SK-N-SH treated with all-trans-retinoic acid at 6 μM for 48 hours (cell line): ENCODE data around the gene KLHL26.

Experiments used
- ARNTL ChIP-seq: fragments of 450-650 bp; formaldehyde crosslinking; IDR thresholded peaks from 2 replicates; pipeline ENCODE4 v1.5.0; 2020; ENCODE audit warnings: low read depth, mild to moderate bottlenecking, moderate library complexity, borderline replicate concordance
- CSDC2 ChIP-seq: fragments of 250-450 bp; sonication (Bioruptor Pico); IDR thresholded peaks from 2 replicates; pipeline ENCODE4 v1.5.0; 2020; ENCODE audit warnings: mild to moderate bottlenecking, moderate library complexity
- ESRRG ChIP-seq: fragments of 250-450 bp; sonication (Bioruptor Pico); IDR thresholded peaks from 2 replicates; pipeline ENCODE4 v1.6.1; 2021; ENCODE audit warnings: mild to moderate bottlenecking
- PATZ1 ChIP-seq: fragments of 250-450 bp; sonication (Bioruptor Pico); IDR thresholded peaks from 2 replicates; pipeline ENCODE4 v1.8.0; 2020; ENCODE audit warnings: mild to moderate bottlenecking, moderate library complexity, borderline replicate concordance
- PPARA ChIP-seq: fragments of 250-450 bp; sonication (Bioruptor Pico); IDR thresholded peaks from 2 replicates; pipeline ENCODE4 v1.5.0; 2020; ENCODE audit warnings: mild to moderate bottlenecking, borderline replicate concordance
- RARB ChIP-seq: fragments of 250-450 bp; sonication (Bioruptor Pico); IDR thresholded peaks from 2 replicates; pipeline ENCODE4 v1.8.0; 2021; ENCODE audit warnings: mild to moderate bottlenecking, moderate library complexity
- TSHZ2 ChIP-seq: fragments of 250-450 bp; sonication (Bioruptor Pico); IDR thresholded peaks from 2 replicates; pipeline ENCODE4 v1.5.0; 2020; ENCODE audit warnings: mild to moderate bottlenecking, moderate library complexity
- ZFP3 ChIP-seq: fragments of 250-450 bp; sonication (Bioruptor Pico); IDR thresholded peaks from 2 replicates; pipeline ENCODE4 v1.5.0; 2020; ENCODE audit warnings: mild to moderate bottlenecking, moderate library complexity
- ZNF565 ChIP-seq: fragments of 450-650 bp; formaldehyde crosslinking; conservative IDR thresholded peaks from 2 replicates; pipeline ENCODE4 v1.5.0; 2020; ENCODE audit warnings: low read depth, mild to moderate bottlenecking, moderate library complexity

GRCh38 chr19:18656337-18657086, 19.7 kb downstream of the KLHL26 start:
- no peak for TF ChIP-seq ZFP3
- no peak for TF ChIP-seq PATZ1 (CRISPR knock-in tag)
- TF ChIP-seq TSHZ2 (CRISPR knock-in tag): no peak
- no peak for TF ChIP-seq RARB
- no peak for TF ChIP-seq ARNTL (CRISPR knock-in tag)
- no peak for TF ChIP-seq ESRRG
- no peak for TF ChIP-seq ZNF565 (CRISPR knock-in tag)
- no peak for TF ChIP-seq CSDC2 (CRISPR knock-in tag)
- no peak for TF ChIP-seq PPARA (CRISPR knock-in tag)
